ENCODE data around the gene CCDC197.
A peak's percentile ranks its signal among the peaks of the same experiment; 100 is the strongest.

Gene CCDC197

GRCh38 chr14:93970965-93971634 lies 26.0 kb upstream of the CCDC197 start:
- H3K9me2 ChIP-seq (replicated peaks; ENCODE audit: low read depth, low read length): no peaks in the 10 kb centered on the region
- H4K20me1 ChIP-seq (ENCODE audit: insufficient read depth, low read length, poor library complexity, severe bottlenecking): no peaks in the 10 kb centered on the region
- no peaks in the 10 kb centered on the region for H3F3A ChIP-seq (ENCODE audit: low read depth)
- peaks cover 50% of the 10 kb centered on the region for H3K27me3 ChIP-seq (ENCODE audit: insufficient read depth, low read length, poor library complexity, severe bottlenecking)
- no peaks in the 10 kb centered on the region for H3K9me3 ChIP-seq (ENCODE audit: insufficient read depth, low read depth, low read length)
- H2AFZ ChIP-seq (ENCODE audit: low read length): peak overlapping the region; percentile 73
- H3K9ac ChIP-seq (ENCODE audit: low read depth, low read length, poor library complexity, severe bottlenecking): peak overlapping the region; percentile 51
- peak overlapping the region; percentile 77 for H3K4me2 ChIP-seq (ENCODE audit: low read depth, low read length, poor library complexity, severe bottlenecking)
- TF ChIP-seq, protein P1, sequence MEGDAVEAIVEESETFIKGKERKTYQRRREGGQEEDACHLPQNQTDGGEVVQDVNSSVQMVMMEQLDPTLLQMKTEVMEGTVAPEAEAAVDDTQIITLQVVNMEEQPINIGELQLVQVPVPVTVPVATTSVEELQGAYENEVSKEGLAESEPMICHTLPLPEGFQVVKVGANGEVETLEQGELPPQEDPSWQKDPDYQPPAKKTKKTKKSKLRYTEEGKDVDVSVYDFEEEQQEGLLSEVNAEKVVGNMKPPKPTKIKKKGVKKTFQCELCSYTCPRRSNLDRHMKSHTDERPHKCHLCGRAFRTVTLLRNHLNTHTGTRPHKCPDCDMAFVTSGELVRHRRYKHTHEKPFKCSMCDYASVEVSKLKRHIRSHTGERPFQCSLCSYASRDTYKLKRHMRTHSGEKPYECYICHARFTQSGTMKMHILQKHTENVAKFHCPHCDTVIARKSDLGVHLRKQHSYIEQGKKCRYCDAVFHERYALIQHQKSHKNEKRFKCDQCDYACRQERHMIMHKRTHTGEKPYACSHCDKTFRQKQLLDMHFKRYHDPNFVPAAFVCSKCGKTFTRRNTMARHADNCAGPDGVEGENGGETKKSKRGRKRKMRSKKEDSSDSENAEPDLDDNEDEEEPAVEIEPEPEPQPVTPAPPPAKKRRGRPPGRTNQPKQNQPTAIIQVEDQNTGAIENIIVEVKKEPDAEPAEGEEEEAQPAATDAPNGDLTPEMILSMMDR (conservative IDR thresholded peaks at IDR 0.05; ENCODE audit: low read length): 0 out of 2 replicates have a peak, but pooled peaks have one; percentile 22
- no peak for TF ChIP-seq EZH2phosphoT487 (IDR thresholded peaks at IDR 0.05; ENCODE audit: borderline replicate concordance)
- no peaks in the 10 kb centered on the region for H3K36me3 ChIP-seq (ENCODE audit: insufficient read depth, low read length)
- peak overlapping the region; percentile 71 for H3K4me3 ChIP-seq (ENCODE audit: low read length, poor library complexity, severe bottlenecking)
- H3K79me2 ChIP-seq (ENCODE audit: insufficient read depth, low read length): no peaks in the 10 kb centered on the region
- peaks cover 6% of the 10 kb centered on the region for H3K4me1 ChIP-seq (ENCODE audit: insufficient read depth, low read length, poor library complexity, severe bottlenecking)

GRCh38 chr14:93971635-93972027 lies 25.5 kb upstream of the CCDC197 start:
- Histone ChIP-seq H3F3A (ENCODE audit: low read depth) (no peaks in the 10 kb centered on the region), H3K4me2 (ENCODE audit: low read depth, low read length, poor library complexity, severe bottlenecking) (peak overlapping the region; percentile 77), H3K36me3 (ENCODE audit: insufficient read depth, low read length) (no peaks in the 10 kb centered on the region), H3K79me2 (ENCODE audit: insufficient read depth, low read length) (no peaks in the 10 kb centered on the region), H3K9me3 (ENCODE audit: insufficient read depth, low read depth, low read length) (no peaks in the 10 kb centered on the region), H3K9me2 (replicated peaks; ENCODE audit: low read depth, low read length) (no peaks in the 10 kb centered on the region), H4K20me1 (ENCODE audit: insufficient read depth, low read length, poor library complexity, severe bottlenecking) (no peaks in the 10 kb centered on the region), H3K4me1 (ENCODE audit: insufficient read depth, low read length, poor library complexity, severe bottlenecking) (peaks cover 8% of the 10 kb centered on the region), H2AFZ (ENCODE audit: low read length) (no peak overlapping the region), H3K27me3 (ENCODE audit: insufficient read depth, low read length, poor library complexity, severe bottlenecking) (peaks cover 55% of the 10 kb centered on the region), H3K4me3 (ENCODE audit: low read length, poor library complexity, severe bottlenecking) (no peak overlapping the region), H3K9ac (ENCODE audit: low read depth, low read length, poor library complexity, severe bottlenecking) (no peak overlapping the region)
- no peak for TF ChIP-seq EZH2phosphoT487 (IDR thresholded peaks at IDR 0.05; ENCODE audit: borderline replicate concordance)
- TF ChIP-seq, protein P1 (conservative IDR thresholded peaks at IDR 0.05; ENCODE audit: low read length): no peak

- peaks cover 66% of the 10 kb centered on the region for H3K27me3 ChIP-seq (ENCODE audit: insufficient read depth, low read length, poor library complexity, severe bottlenecking)
- H4K20me1 ChIP-seq (ENCODE audit: insufficient read depth, low read length, poor library complexity, severe bottlenecking): no peaks in the 10 kb centered on the region
- H3K9me2 ChIP-seq (replicated peaks; ENCODE audit: low read depth, low read length): no peaks in the 10 kb centered on the region
- no peaks in the 10 kb centered on the region for H3F3A ChIP-seq (ENCODE audit: low read depth)
- H3K4me3 ChIP-seq (ENCODE audit: low read length, poor library complexity, severe bottlenecking): no peak overlapping the region
- no peak overlapping the region for H3K4me2 ChIP-seq (ENCODE audit: low read depth, low read length, poor library complexity, severe bottlenecking)
- H3K36me3 ChIP-seq (ENCODE audit: insufficient read depth, low read length): no peaks in the 10 kb centered on the region
- H3K79me2 ChIP-seq (ENCODE audit: insufficient read depth, low read length): no peaks in the 10 kb centered on the region
- peaks cover 9% of the 10 kb centered on the region for H3K4me1 ChIP-seq (ENCODE audit: insufficient read depth, low read length, poor library complexity, severe bottlenecking)
- no peaks in the 10 kb centered on the region for H3K9me3 ChIP-seq (ENCODE audit: insufficient read depth, low read depth, low read length)
- H2AFZ ChIP-seq (ENCODE audit: low read length): no peak overlapping the region
- TF ChIP-seq EZH2phosphoT487 (IDR thresholded peaks at IDR 0.05; ENCODE audit: borderline replicate concordance): no peak
- TF ChIP-seq, protein P1 (conservative IDR thresholded peaks at IDR 0.05; ENCODE audit: low read length): no peak
- no peak overlapping the region for H3K9ac ChIP-seq (ENCODE audit: low read depth, low read length, poor library complexity, severe bottlenecking)
Observed at GRCh38 chr14:93972618-93973205, 24.4 kb upstream of the CCDC197 start.

Measured in Loucy (cell line).